GM21360 (cell line): ENCODE measurements around the gene OR5D18.
"Not testable (repeated sequence)": the region's sequence is repeated elsewhere in the genome, so short reads cannot be mapped to it uniquely, and the experiment has no call there.

Experiments
- ATAC-seq: cut with Tn5 transposase; IDR thresholded peaks from one replicate; pipeline ENCODE4 v1.9.1; 2021; ENCODE audit warnings: mild to moderate bottlenecking, moderate library complexity; ENCODE audit not compliant: unreplicated experiment

The OR5D18 gene

DNA sequence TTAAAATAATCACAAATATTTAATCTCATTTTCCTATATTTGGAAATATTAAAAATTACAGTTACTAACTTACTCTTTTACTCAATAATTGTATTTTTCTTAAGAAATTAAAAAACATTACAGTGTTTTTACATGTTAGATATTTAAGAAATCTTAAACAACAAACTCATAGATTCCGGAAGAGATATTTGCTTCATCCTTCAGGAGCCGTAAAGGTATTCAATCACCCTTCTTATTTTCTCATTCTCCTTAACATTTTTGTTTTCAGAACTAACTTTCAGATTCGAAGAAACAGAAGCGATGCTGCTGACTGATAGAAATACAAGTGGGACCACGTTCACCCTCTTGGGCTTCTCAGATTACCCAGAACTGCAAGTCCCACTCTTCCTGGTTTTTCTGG lies at the start of gene OR5D18:
Gene OR5D18, plus strand, starts transcription at position 301 of the 400 bp plus-strand sequence. Its CDS starts 0 bp downstream, at position 301.
- no peak for ATAC-seq

DNA sequence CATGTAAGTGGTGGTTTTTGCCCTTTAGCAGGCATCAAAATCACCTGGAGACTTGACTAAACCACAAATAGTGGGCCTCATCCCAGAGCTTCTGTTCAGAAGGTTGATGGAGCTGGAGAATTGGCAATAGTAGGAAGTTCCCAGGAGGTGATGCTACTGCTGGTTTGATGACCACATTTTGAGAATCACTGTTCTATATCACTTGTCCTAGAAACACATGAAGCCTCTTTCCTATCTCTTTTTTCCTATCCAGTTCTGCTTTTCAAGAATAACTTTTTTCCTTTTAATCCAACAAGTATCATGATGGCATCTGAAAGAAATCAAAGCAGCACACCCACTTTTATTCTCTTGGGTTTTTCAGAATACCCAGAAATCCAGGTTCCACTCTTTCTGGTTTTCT lies 46.3 kb upstream of the OR5D18 start, which contains the start of gene OR5D13:
Gene OR5D13, plus strand, starts transcription at position 301 of the 400 bp plus-strand sequence. Its CDS starts 0 bp downstream, at position 301.
- ATAC-seq: no peak

DNA sequence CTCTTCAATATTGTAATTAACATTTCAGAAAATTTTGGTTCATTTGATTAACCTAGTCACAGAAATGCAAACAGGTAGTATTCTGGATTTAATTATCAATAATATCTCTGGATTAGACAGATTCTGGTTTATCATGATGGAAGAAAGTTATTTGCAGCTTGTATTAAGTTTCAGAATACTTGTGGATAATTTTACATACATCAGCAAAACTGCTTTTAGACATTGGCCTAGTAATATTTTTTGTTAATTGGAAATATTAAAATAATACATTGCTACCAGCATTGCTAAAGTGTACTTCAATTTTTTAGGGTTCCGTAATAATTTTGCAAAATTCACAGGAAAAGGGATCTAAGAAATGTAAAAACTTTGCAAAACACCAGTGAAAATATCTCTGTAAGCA lies 27.8 kb upstream of the OR5D18 start:
- no peak for ATAC-seq

DNA sequence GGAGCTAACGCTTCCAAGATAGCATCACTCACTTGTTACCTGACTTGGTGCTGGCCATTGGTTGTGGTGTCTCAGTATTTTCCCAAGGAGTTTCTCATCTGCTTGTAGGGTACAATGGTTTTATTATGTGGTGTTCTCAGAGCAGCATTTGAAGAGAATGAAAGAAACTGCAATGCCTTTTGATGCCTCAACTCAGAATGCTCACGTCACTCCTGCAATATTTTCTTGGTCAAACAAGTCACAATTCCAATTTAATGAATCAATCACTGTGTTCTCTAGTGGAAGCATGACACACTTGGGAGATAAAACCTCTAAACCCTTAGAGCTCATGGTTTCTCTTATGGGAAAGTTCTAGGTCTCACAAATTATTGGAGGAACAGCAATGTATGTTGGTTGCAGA lies 26.1 kb upstream of the OR5D18 start:
- no peak for ATAC-seq

DNA sequence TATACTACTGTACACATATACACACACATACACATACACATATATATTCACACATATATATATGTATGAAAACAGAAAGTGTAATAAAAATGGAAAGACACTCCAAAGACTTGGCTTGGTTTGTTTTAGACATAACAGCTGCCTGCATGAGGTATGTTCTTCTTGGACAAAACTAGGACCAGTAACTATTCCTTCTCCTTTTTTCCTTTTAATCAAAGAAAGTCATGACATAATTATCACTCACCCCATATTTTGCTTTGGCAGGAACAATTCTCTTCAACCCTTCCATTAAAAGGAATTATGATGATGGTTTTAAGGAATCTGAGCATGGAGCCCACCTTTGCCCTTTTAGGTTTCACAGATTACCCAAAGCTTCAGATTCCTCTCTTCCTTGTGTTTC lies 24.2 kb upstream of the OR5D18 start, which contains the start of gene OR5D14:
Gene OR5D14, plus strand, starts transcription at position 301 of the 400 bp plus-strand sequence. Its CDS starts 0 bp downstream, at position 301.
- no peak for ATAC-seq

DNA sequence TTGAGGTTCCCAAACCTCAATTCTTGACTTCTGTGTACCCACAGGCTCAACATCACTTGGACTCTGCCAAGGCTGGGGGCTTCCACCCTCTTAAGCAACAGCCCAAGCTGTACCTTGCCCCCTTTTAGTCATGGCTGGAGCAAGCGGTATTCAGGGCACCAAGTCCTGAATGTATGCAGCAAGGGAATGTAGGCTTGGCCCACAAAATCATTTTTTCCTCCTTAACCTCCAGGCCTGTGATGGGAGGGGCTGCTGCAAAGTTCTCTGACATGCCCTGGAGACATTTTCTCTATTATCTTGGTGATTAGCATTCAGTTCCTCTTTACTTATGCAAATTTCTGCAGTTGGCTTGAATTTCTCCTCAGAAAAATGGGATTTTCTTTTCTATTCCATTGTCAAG lies 13.2 kb upstream of the OR5D18 start:
- no peak for ATAC-seq

DNA sequence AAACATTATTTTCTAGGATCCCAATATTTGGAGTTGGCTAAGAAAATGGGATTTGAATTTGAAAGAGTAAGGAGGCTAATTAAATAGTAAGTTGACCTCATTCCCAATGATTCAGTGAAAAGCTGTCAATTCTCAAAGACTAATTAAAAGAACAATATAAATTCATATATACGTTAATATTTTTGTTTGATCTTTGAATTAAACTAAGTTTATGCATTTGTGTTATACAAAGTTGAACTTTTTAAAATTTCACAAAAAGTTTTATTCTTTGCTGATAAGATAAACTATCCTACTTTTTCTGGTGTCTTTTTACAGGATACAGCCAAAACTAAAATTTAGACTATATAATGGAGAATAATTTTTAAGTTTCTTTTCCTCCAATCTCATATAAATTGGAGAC lies 8.4 kb upstream of the OR5D18 start, which contains the start of gene OR5L1:
Gene OR5L1, plus strand, starts transcription at position 301 of the 400 bp plus-strand sequence. CDS start 100 bp downstream, outside the sequence.
- ATAC-seq: no peak

DNA sequence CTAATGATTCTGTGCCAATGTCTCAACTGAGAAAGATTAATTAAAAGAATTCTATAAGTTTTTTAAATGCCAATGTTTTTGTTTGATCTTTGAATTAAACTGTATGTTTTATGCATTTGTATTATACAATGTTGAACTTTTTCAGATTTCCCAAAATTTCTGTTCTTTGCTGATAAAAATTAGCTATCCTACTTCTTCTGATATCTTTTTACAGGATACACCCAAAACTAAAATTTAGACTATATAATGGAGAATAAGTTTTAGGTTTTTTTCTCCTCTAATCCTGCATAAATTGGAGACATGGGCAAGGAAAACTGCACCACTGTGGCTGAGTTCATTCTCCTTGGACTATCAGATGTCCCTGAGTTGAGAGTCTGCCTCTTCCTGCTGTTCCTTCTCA lies 7.5 kb downstream of the OR5D18 start, which contains the start of gene OR5L2:
Gene OR5L2, plus strand, starts transcription at position 301 of the 400 bp plus-strand sequence. Its CDS starts 0 bp downstream, at position 301.
- no peak for ATAC-seq

DNA sequence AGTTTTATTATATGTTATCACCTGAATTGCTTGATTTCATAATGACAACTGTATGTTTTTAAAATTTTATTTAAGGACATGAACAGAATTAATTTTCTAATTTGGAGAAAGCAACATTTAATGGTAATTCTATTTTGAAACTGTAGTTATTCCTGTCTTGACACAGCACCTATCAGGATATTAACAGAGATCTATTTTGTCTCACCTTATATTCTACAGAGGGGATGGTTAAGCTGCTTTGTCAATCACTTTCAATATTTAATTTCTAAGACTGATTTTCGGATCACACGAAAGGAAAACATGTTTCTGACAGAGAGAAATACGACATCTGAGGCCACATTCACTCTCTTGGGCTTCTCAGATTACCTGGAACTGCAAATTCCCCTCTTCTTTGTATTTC lies 19.0 kb downstream of the OR5D18 start, which contains the start of gene OR5D16:
Gene OR5D16, plus strand, starts transcription at position 301 of the 400 bp plus-strand sequence. Its CDS starts 0 bp downstream, at position 301.
- ATAC-seq: no peak

DNA sequence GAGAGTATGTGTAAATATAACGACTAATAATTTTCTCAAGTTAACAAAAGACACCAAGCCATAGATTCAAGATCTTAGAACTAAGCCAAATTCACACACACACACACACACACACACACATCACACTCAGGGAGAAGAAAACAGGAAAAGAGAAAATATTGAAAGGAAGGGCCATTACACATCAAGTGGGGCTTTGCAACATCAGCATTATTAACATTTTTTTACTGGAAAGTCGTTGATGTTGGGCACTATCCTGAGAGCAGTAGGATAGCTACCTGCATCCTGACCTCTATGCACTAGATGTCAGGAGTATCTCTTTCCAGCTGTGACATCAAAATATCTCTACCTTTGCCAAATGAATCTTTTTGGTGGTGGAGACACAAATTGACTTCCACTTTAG lies 28.0 kb downstream of the OR5D18 start:
- ATAC-seq: no peak

DNA sequence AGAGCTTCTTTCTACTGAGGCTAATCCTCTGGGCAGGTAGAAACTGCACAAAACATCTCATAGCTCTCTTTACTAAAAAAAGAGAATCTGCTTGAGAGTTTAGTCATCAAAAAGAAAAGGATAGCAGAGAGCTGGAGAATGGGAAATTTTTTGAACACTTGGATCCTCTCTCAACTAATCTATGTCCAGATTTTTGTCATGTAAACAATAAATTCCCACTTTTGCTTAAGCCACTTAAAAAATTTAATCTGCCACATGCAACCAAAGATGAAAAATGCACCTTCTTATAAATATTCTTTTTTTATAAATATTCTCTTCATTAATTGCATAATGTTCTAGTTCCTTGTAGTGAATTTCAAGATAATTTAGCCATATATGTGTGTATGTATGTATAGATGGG lies 29.6 kb downstream of the OR5D18 start:
- no peak for ATAC-seq

DNA sequence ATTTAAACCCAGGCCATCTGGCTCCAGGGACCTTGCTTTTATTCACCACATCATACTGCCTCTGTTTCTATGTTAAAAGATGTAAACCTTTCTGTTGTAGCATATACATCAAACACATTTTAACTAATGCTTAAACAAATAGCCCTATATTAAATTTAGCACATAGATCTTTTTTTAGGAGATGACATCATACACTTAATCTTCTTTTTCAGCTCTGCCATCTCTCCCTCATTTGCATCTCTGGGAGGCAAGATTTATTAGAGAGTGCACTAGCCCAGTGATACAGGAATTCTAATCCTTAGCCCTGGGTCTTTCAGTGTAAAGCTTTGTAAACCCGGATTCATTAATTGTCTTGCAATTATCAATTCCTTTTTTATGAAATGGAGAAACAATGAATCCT lies 32.7 kb downstream of the OR5D18 start:
- no peak for ATAC-seq

DNA sequence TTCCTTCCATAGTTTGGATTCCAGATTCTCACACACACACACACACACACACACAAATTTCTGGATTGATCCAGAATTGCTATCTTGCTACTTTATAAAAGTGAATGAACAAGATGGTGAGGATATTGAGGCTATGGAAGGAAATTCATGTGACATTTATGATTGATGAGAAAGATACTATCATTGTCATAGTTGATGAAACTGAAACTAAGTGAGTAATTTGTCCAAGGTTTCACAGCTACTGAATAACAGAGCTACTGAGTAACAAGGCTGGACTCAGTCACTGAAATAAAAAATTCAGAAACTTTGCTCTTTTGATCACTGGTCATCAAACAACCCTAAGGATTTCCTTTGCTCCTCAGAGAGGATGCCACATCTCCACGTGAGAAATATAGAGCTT lies 35.3 kb downstream of the OR5D18 start:
- peak; percentile 64 for ATAC-seq

DNA sequence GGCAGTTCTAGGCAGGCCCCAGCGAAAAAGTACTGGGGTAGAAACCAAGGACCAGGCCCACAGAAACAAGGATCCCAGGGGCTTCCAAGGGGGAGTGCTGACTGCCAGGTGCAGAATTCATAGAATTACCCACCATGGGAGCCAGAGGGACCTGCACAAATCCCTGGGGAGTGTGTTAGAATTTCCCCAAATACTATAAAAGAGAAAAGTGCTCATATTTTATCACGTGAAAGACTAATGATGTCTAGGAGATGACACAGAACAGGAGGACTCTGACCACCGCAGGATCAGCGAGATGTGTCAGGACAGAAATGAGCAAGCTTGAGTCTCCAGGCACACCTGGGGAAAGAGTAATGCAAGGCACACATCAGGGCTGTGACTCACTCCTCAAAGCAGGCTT lies 47.9 kb downstream of the OR5D18 start:
- not testable (repeated sequence) for ATAC-seq
